Lower leg skin (tissue), 3 donors: ENCODE results near the gene KRTAP2-2.
"Not testable (repeated sequence)": the region's sequence is repeated elsewhere in the genome, so short reads cannot be mapped to it uniquely, and the experiment has no call there.

Experiments
- CTCF ChIP-seq, 3 donors: fragments of 450-650 bp; IDR thresholded peaks; one replicate each; pipeline ENCODE4 v1.5.1; 2016; ENCODE audit warnings: antibody characterized with exemption in 3 of 3, mild to moderate bottlenecking in 3 of 3, moderate library complexity in 2 of 3
- POLR2A ChIP-seq, 2 donors: fragments of 450-650 bp; IDR thresholded peaks; one replicate each; pipeline ENCODE4 v1.6.1; 2016 to 2017; ENCODE audit warnings: antibody characterized with exemption in 2 of 2, mild to moderate bottlenecking in 1 of 2, moderate library complexity in 1 of 2

GRCh38 chr17:41084100-41084856 is 29.2 kb upstream of the KRTAP2-2 start, which contains the start of gene KRTAP4-7:
- not testable (repeated sequence) for TF ChIP-seq CTCF, POLR2A (IDR thresholded peaks at IDR 0.05)
